HG03460 (cell line): ENCODE data around the gene PSD.

Experiments used
- ATAC-seq: cut with Tn5 transposase; IDR thresholded peaks from one replicate; pipeline ENCODE4 v1.9.1; 2021; ENCODE audit not compliant: unreplicated experiment

The PSD gene

GRCh38 chr10:102420714-102421506, 2.3 kb upstream of the PSD start, which contains the start of gene FBXL15:
FBXL15 (plus strand) TSS chr10:102420836; CDS start chr10:102421130, 294 bp downstream.
- peak; percentile 65 for ATAC-seq

GRCh38 chr10:102420181-102420713, 1.7 kb upstream of the PSD start:
- no peak for ATAC-seq

- no peak for ATAC-seq
These were observed 940 bp upstream of the PSD start for GRCh38 chr10:102419269-102420180.

GRCh38 chr10:102416695-102417094, 1.9 kb downstream of the PSD start:
- ATAC-seq = no peak

- ATAC-seq = no peak
These were observed 2.3 kb downstream of the PSD start for GRCh38 chr10:102416283-102416682.

- ATAC-seq = no peak
These were observed 3.8 kb downstream of the PSD start for GRCh38 chr10:102414749-102415148.

- ATAC-seq = no peak
These were observed 4.6 kb downstream of the PSD start for GRCh38 chr10:102413806-102414561.

- no peak for ATAC-seq
These were observed 5.4 kb downstream of the PSD start for GRCh38 chr10:102413053-102413705.

GRCh38 chr10:102412293-102412692, 6.3 kb downstream of the PSD start:
- ATAC-seq = no peak

GRCh38 chr10:102411341-102412255, 7.0 kb downstream of the PSD start:
- ATAC-seq = no peak

- ATAC-seq = no peak
These were observed 8.0 kb downstream of the PSD start for GRCh38 chr10:102410429-102411073.

- no peak for ATAC-seq
These were observed 8.8 kb downstream of the PSD start for GRCh38 chr10:102409604-102410428.

- no peak for ATAC-seq
These were observed 9.6 kb downstream of the PSD start for GRCh38 chr10:102408728-102409603.

- no peak for ATAC-seq
These were observed 10.4 kb downstream of the PSD start for GRCh38 chr10:102408131-102408727.

- no peak for ATAC-seq
These were observed 11.0 kb downstream of the PSD start for GRCh38 chr10:102407425-102408130.

- no peak for ATAC-seq
These were observed 11.8 kb downstream of the PSD start for GRCh38 chr10:102406815-102407214.
